OCI-LY1 (cell line): Measurements from ENCODE around the gene LNPK.

Source experiments
- CTCF ChIP-seq: fragments of 200-600 bp; sonication (generic), shearing (Covaris generic); IDR thresholded peaks from 2 replicates; pipeline ENCODE4 v1.5.1; 2017; ENCODE audit warnings: mild to moderate bottlenecking, antibody characterized with exemption, low read length, moderate library complexity, mixed read lengths
- EZH2 ChIP-seq: fragments of 200-600 bp; sonication (generic), shearing (Covaris generic); IDR thresholded peaks from 2 replicates; pipeline ENCODE4 v1.8.0; 2017; ENCODE audit warnings: borderline replicate concordance, mixed run types, mild to moderate bottlenecking, antibody characterized with exemption, low read length, moderate library complexity, mixed read lengths

- TF ChIP-seq CTCF (no peak), EZH2 (no peak)
These were observed 53.9 kb downstream of the LNPK start for GRCh38 chr2:175948191-175948590.
